ENCODE data around the gene DACT3.

DNA sequence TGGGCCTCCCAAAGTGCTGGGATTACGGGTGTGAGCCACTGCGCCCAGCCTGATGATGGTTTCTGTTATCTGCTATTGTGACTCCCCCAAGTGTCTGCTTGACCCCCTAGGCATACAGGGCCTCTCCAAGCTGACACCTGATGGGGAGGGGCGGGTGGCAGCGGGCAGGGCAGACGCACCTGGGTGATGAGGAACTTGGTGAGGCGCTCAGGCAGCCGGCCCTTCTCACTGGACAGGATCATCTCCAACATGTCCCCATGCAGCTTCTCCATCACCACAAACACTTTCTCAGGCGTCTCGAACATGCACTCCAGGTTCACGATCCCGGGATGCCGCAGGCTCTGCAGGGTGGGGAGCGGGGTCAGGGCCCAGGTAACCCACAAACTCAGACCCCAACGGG is 28.4 kb upstream of the DACT3 start:
- no peak for TF ChIP-seq CTCF (IDR thresholded peaks at IDR 0.05)
- no peak for TF ChIP-seq POLR2A (IDR thresholded peaks at IDR 0.05)

Measured in suprapubic skin (tissue), 3 donors.